Right lobe of liver (tissue), 6 donors: ENCODE data around the gene DHFR2. TPM values are rescaled to one million over a fixed set of nuclear protein-coding genes. Genes with fewer than 3 reads are reported as not detected.
A peak's percentile ranks its signal among the peaks of the same experiment; 100 is the strongest.

Experiments
- ATAC-seq, 4 donors: fragments of 200-7000 bp; cut with Tn5 transposase; one replicate each; pipeline ENCODE4 v1.9.1; 2020; ENCODE audit warnings: mild to moderate bottlenecking in 4 of 4, moderate library complexity in 4 of 4
- DNase-seq, 3 donors: peaks; one replicate each; pipeline ENCODE4 v3.0.0-alpha.2; 2020
- H3K27ac ChIP-seq, 3 donors: fragments of 200-600 bp; one replicate each; pipeline ENCODE4 v1.8.0; 2022
- H3K27me3 ChIP-seq, 2 donors: fragments of 200-600 bp; one replicate each; pipeline ENCODE4 v1.8.0; 2022
- H3K36me3 ChIP-seq, 4 donors: fragments of 200-600 bp; sonication (generic) in 1 of 4; one replicate each; pipeline versions ENCODE4 v1.5.1 to v1.8.0; 2017 to 2022; ENCODE audit warnings: control low read depth in 1 of 4
- H3K4me1 ChIP-seq, 4 donors: fragments of 200-600 bp; sonication (generic) in 1 of 4; one replicate each; pipeline versions ENCODE4 v1.5.1 to v1.8.0; 2017 to 2022; ENCODE audit warnings: control low read depth in 1 of 4
- H3K4me3 ChIP-seq, 3 donors: fragments of 200-600 bp; one replicate each; pipeline ENCODE4 v1.8.0; 2022
- H3K9me3 ChIP-seq, 4 donors: fragments of 200-600 bp; sonication (generic) in 1 of 4; one replicate each; pipeline versions ENCODE4 v1.5.1 to v1.8.0; 2017 to 2022; ENCODE audit warnings: control low read depth in 1 of 4
- POLR2A ChIP-seq: fragments of 450-650 bp; IDR thresholded peaks from one replicate; pipeline ENCODE4 v1.6.1; 2017; ENCODE audit warnings: antibody characterized with exemption, mild to moderate bottlenecking
- WGBS: methylation state at CpG from one replicate; pipeline ENCODE4 v1.1.6; 2018; ENCODE audit warnings: low coverage, low lambda C conversion rate; ENCODE audit not compliant: insufficient coverage; ENCODE audit errors: missing lambda C conversion rate; 5-methylcytosine and 5-hydroxymethylcytosine counted together
- intact Hi-C, 2 donors: fragments of 100-400 bp; cut with DNase I; formaldehyde crosslinking; loops; one replicate each; pipeline versions ENCODE4 v1.11.2 to v1.14.1; 2022
- total RNA-seq, 6 experiments: library from RNA; depleted of rRNA in 2 of 6; stranded (reverse); fragments of >200 nt in 2 of 6; fragmentation: NEBNext Ultra II Directional in 3 of 6; extraction: Animal tissue kit (Norgen Biotek cat#: 25700) in 3 of 6; gene quantifications; one replicate each; pipeline versions ENCODE4 v1.1.0 to v1.2.4, GENCODE V29; 2016 to 2023
- TF ChIP-seq, protein P1 (sequence below), 4 donors: fragments of 200-600 bp in 3 of 4; fragments of 450-650 bp in 1 of 4; IDR thresholded peaks; one replicate each; pipeline versions ENCODE4 v1.5.1 to v1.8.0; 2016 to 2022; ENCODE audit warnings: antibody characterized with exemption in 4 of 4, mild to moderate bottlenecking in 2 of 4
- donor health status: DM: no; HTN: yes; CAD: no.
- donor health status: DM: no; HTN: no; CAD: no.
- donor health status: DM: no; HTN: no; CAD: no.
- donor health status: DM: no; HTN: yes; CAD: no.
- donor health status: DM: no; HTN: yes; CAD: no.

The DHFR2 gene
- total RNA-seq, 6 experiments from 2014 or later: 3.3 to 5.7 (median 4.1) TPM

DNA sequence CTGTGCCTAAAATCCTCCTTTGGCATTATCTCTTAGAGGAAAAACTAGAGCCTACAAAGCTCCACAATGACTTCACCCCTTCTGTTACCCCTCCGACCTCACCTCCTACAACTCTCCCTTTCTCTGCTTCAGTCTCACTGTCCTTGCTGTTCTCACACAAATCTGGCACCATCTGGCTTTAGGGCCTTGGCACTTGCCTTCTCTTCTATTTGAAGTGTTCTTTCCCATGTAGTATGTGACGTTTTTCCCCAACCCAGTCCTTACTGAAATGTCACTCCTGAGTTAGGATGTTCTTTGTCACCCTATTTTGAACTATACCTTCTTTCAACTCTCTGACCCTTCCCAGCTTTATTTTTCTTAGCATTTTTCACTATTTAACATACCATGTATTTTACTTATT lies 43.1 kb downstream of the DHFR2 start:
- no peak overlapping the region for H3K4me3 ChIP-seq
- ATAC-seq (no peak), DNase-seq (no peak)
- intact Hi-C loops: loop anchor here in 1 of 2 donors (10.0 kb wide), 1 partner anchor 55 kb away; no protein-coding TSS in a partner anchor
- no peaks in the 10 kb centered on the region for H3K9me3 ChIP-seq
- no peaks in the 10 kb centered on the region for H3K36me3 ChIP-seq
- WGBS: 75% methylated on average over 2 of the region's 2 CpGs
- no peak for TF ChIP-seq POLR2A
- TF ChIP-seq, protein P1, sequence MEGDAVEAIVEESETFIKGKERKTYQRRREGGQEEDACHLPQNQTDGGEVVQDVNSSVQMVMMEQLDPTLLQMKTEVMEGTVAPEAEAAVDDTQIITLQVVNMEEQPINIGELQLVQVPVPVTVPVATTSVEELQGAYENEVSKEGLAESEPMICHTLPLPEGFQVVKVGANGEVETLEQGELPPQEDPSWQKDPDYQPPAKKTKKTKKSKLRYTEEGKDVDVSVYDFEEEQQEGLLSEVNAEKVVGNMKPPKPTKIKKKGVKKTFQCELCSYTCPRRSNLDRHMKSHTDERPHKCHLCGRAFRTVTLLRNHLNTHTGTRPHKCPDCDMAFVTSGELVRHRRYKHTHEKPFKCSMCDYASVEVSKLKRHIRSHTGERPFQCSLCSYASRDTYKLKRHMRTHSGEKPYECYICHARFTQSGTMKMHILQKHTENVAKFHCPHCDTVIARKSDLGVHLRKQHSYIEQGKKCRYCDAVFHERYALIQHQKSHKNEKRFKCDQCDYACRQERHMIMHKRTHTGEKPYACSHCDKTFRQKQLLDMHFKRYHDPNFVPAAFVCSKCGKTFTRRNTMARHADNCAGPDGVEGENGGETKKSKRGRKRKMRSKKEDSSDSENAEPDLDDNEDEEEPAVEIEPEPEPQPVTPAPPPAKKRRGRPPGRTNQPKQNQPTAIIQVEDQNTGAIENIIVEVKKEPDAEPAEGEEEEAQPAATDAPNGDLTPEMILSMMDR (IDR thresholded peaks at IDR 0.05): no peak
- H3K27ac ChIP-seq: no peak overlapping the region
- no peaks in the 10 kb centered on the region for H3K4me1 ChIP-seq
- no peaks in the 10 kb centered on the region for H3K27me3 ChIP-seq

DNA sequence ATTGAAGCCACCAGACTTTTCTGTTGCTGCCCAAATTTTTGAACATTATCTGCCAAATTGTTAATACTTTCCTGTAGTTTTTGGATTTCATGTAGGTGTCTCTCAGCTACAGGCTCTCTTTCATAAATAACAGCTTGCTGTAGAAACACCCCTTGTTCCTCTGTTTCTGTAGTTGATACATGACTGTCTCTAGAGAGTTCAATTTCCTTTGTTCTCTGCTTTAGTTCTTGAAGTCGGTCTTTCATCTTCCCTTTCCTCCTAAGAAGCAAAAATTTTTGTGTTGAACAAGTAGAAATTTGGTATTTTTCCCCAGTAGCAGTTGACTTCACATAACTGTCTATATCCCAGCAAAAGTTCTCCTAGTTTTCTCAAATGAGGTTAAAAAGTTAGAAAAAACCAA lies 47.7 kb downstream of the DHFR2 start:
- TF ChIP-seq, protein P1 (IDR thresholded peaks at IDR 0.05): no peak
- no peak for TF ChIP-seq POLR2A
- DNase-seq: no peak
- intact Hi-C loops: loop anchor here in 1 of 2 donors (10.0 kb wide), 1 partner anchor 60 kb away; no protein-coding TSS in a partner anchor
- no peak for ATAC-seq
- H3K4me3 ChIP-seq: no peak overlapping the region
- no peaks in the 10 kb centered on the region for H3K4me1 ChIP-seq
- H3K36me3 ChIP-seq: no peaks in the 10 kb centered on the region
- 77% methylated on average over 1 of the region's 1 CpG for whole genome bisulfite sequencing
- no peak overlapping the region for H3K27ac ChIP-seq
- no peaks in the 10 kb centered on the region for H3K9me3 ChIP-seq
- no peaks in the 10 kb centered on the region for H3K27me3 ChIP-seq

DNA sequence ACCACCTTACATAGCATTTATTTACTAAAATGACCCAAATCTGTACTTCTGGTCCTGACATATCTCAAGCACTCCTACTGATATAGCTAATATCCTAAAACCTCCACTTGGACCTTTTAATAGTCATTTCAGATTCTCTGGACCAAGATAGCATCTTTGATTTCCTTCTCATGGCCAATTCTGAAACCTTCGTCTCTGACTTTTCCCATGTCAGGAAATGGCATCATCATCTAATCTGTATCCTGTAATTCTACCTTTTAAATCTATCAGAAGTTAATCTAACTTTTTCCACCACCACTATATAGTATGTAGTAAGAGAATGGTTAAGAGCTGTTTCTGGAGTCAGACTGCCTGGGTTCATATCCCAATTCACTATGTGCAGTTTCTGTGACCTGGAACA lies 50.5 kb downstream of the DHFR2 start:
- 75% methylated on average over 1 of the region's 1 CpG for WGBS
- TF ChIP-seq, protein P1 (IDR thresholded peaks at IDR 0.05): no peak
- no peak for TF ChIP-seq POLR2A
- no peak overlapping the region for H3K27ac ChIP-seq
- peaks cover 0 to 10% (median 0%) of the 10 kb centered on the region in 4 donors for H3K4me1 ChIP-seq
- intact Hi-C loops: loop anchor here in 1 of 2 donors (10.0 kb wide), 1 partner anchor 63 kb away; no protein-coding TSS in a partner anchor
- no peaks in the 10 kb centered on the region for H3K36me3 ChIP-seq
- no peaks in the 10 kb centered on the region for H3K27me3 ChIP-seq
- ATAC-seq (no peak), DNase-seq (no peak)
- H3K9me3 ChIP-seq: no peaks in the 10 kb centered on the region
- H3K4me3 ChIP-seq: no peak overlapping the region

DNA sequence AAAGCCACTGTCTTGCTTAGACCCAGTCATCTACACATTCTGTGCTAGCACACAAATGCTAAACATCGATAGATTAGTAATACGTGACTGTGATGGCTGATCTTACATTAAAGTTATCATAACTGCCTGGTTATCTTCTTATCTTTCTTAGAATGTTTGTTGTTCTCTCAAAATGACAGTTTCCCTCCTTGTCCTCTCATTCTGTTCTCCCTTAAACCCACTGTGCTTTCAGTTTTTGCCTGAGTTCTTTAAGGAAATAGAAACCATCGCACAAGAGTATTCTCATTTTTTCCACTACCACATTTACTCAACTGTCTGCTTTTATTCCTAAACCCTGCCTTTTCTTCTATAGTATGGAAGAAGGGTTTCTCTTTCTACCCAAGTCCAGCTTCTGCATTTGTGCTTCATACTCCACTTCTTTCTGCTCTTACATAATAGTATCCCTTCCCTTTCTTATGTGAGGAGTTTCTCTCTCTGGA lies 51.4 kb downstream of the DHFR2 start:
- intact Hi-C loops: loop anchor here in 1 of 2 donors (10.0 kb wide), 1 partner anchor 64 kb away; no protein-coding TSS in a partner anchor
- Histone ChIP-seq H3K27me3 (no peaks in the 10 kb centered on the region), H3K4me3 (no peak overlapping the region), H3K9me3 (no peaks in the 10 kb centered on the region), H3K27ac (no peak overlapping the region), H3K36me3 (no peaks in the 10 kb centered on the region), H3K4me1 (peaks cover 0 to 10% (median 0%) of the 10 kb centered on the region in 4 donors)
- peak in 3 of 4 donors; percentile 24 to 53 (median 29) for ATAC-seq
- DNase-seq: no peak
- no peak for TF ChIP-seq POLR2A
- TF ChIP-seq, protein P1 (IDR thresholded peaks at IDR 0.05): no peak
- WGBS: 72% methylated on average over 3 of the region's 3 CpGs
